Esophagus squamous epithelium (tissue), 5 donors: Measurements from ENCODE around the gene DLGAP1. TPM values are rescaled to one million over a fixed set of nuclear protein-coding genes. Genes with fewer than 3 reads are reported as not detected.

ENCODE experiments used
- DNase-seq: peaks from one replicate; lab custom pipeline; 2025; lab: John Stamatoyannopoulos, UW
- H3K27ac ChIP-seq, 4 donors: fragments of 200-600 bp; sonication (generic); one replicate each; pipeline ENCODE4 v1.5.1; 2016 to 2019; ENCODE audit warnings: mild to moderate bottlenecking in 1 of 4
- H3K27me3 ChIP-seq, 4 donors: fragments of 200-600 bp; sonication (generic); 1 replicate in 3 of 4; 2 replicates in 1 of 4; pipeline versions ENCODE4 v1.5.1 to v1.6.0; 2017 to 2021; ENCODE audit warnings: antibody characterized with exemption in 1 of 4
- H3K36me3 ChIP-seq, 3 donors: fragments of 200-600 bp; sonication (generic); one replicate each; pipeline ENCODE4 v1.5.1; 2016 to 2019
- H3K4me1 ChIP-seq, 3 donors: fragments of 200-600 bp; sonication (generic); one replicate each; pipeline ENCODE4 v1.5.1; 2017 to 2019
- H3K4me3 ChIP-seq, 4 donors: fragments of 200-600 bp; sonication (generic); 1 replicate in 3 of 4; 2 replicates in 1 of 4; pipeline ENCODE4 v1.5.1; 2016 to 2019; ENCODE audit warnings: mild to moderate bottlenecking in 2 of 4, moderate library complexity in 1 of 4
- H3K9me3 ChIP-seq, 3 donors: fragments of 200-600 bp; sonication (generic); one replicate each; pipeline ENCODE4 v1.5.1; 2016 to 2019
- CTCF ChIP-seq, 6 experiments: fragments of 450-650 bp in 4 of 6; fragments of 200-600 bp in 2 of 6; sonication (generic) in 2 of 6; IDR thresholded peaks; one replicate each; pipeline ENCODE4 v1.5.1; 2016 to 2019; ENCODE audit warnings: antibody characterized with exemption in 6 of 6, mild to moderate bottlenecking in 4 of 6, moderate library complexity in 4 of 6
- POLR2A ChIP-seq, 4 donors: fragments of 450-650 bp; IDR thresholded peaks; one replicate each; pipeline ENCODE4 v1.6.1; 2017; ENCODE audit warnings: antibody characterized with exemption in 4 of 4, mild to moderate bottlenecking in 4 of 4, moderate library complexity in 3 of 4
- WGBS, 2 donors: methylation state at CpG; one replicate each; pipeline ENCODE4 v1.1.5; 2018; 5-methylcytosine and 5-hydroxymethylcytosine counted together
- intact Hi-C: fragments of 100-400 bp; cut with DNase I; formaldehyde crosslinking; loops from one replicate; pipeline ENCODE4 v1.15.0; 2022
- total RNA-seq, 4 donors: library from RNA; depleted of rRNA; stranded (reverse); fragments of >200 nt; gene quantifications; one replicate each; pipeline ENCODE4 v1.1.0, GENCODE V29; 2016
- donor health status: DM: yes; HTN: yes; CAD: no.

Gene DLGAP1
- total RNA-seq, 4 donors from 2014 or later = 0.09 to 1.5 (median 0.52) TPM

GRCh38 chr18:4242431-4243161 is 212.5 kb downstream of the DLGAP1 start:
- no peak for DNase-seq
- H3K4me1 ChIP-seq = no peaks in the 10 kb centered on the region
- H3K27ac ChIP-seq = no peak overlapping the region
- intact Hi-C loops = no loop called here
- TF ChIP-seq CTCF (IDR thresholded peaks at IDR 0.05) = no peak
- TF ChIP-seq POLR2A (IDR thresholded peaks at IDR 0.05) = no peak
- no peaks in the 10 kb centered on the region for H3K9me3 ChIP-seq
- H3K36me3 ChIP-seq = no peaks in the 10 kb centered on the region
- no peaks in the 10 kb centered on the region for H3K27me3 ChIP-seq
- H3K4me3 ChIP-seq = no peak overlapping the region
- WGBS, 2 donors = 71% methylated on average over 5 of the region's 5 CpGs

GRCh38 chr18:4241090-4241617 is 214.0 kb downstream of the DLGAP1 start:
- DNase-seq = no peak
- Histone ChIP-seq H3K4me3 (no peak overlapping the region), H3K27me3 (no peaks in the 10 kb centered on the region), H3K4me1 (no peaks in the 10 kb centered on the region), H3K27ac (no peak overlapping the region), H3K36me3 (no peaks in the 10 kb centered on the region), H3K9me3 (no peaks in the 10 kb centered on the region)
- WGBS, 2 donors = 64 to 69% methylated on average over 6 of the region's 6 CpGs
- TF ChIP-seq POLR2A (IDR thresholded peaks at IDR 0.05) = no peak
- TF ChIP-seq CTCF (IDR thresholded peaks at IDR 0.05) = no peak
- intact Hi-C loops = no loop called here

GRCh38 chr18:4238966-4239365 is 216.1 kb downstream of the DLGAP1 start:
- Histone ChIP-seq H3K9me3 (no peaks in the 10 kb centered on the region), H3K36me3 (no peaks in the 10 kb centered on the region), H3K27ac (no peak overlapping the region), H3K4me3 (no peak overlapping the region), H3K27me3 (no peaks in the 10 kb centered on the region), H3K4me1 (no peaks in the 10 kb centered on the region)
- intact Hi-C loops = no loop called here
- TF ChIP-seq POLR2A (IDR thresholded peaks at IDR 0.05) = no peak
- TF ChIP-seq CTCF (IDR thresholded peaks at IDR 0.05) = no peak
- DNase-seq = no peak
- 71 to 77% methylated on average over 1 of the region's 1 CpG for WGBS, 2 donors

- Histone ChIP-seq H3K4me1 (no peaks in the 10 kb centered on the region), H3K4me3 (no peak overlapping the region), H3K27ac (no peak overlapping the region), H3K36me3 (no peaks in the 10 kb centered on the region), H3K9me3 (no peaks in the 10 kb centered on the region), H3K27me3 (no peaks in the 10 kb centered on the region)
- TF ChIP-seq POLR2A (IDR thresholded peaks at IDR 0.05) (no peak), CTCF (IDR thresholded peaks at IDR 0.05) (no peak)
- intact Hi-C loops = no loop called here
- 50 to 58% methylated on average over 2 of the region's 2 CpGs for WGBS, 2 donors
- DNase-seq = no peak
These were observed 217.5 kb downstream of the DLGAP1 start for GRCh38 chr18:4237664-4238041.

- Histone ChIP-seq H3K36me3 (no peaks in the 10 kb centered on the region), H3K4me1 (no peaks in the 10 kb centered on the region), H3K27me3 (no peaks in the 10 kb centered on the region), H3K27ac (no peak overlapping the region), H3K4me3 (no peak overlapping the region), H3K9me3 (no peaks in the 10 kb centered on the region)
- no peak for TF ChIP-seq POLR2A (IDR thresholded peaks at IDR 0.05)
- no peak for TF ChIP-seq CTCF (IDR thresholded peaks at IDR 0.05)
- intact Hi-C loops = no loop called here
- 59 to 61% methylated on average over 11 of the region's 11 CpGs for WGBS, 2 donors
- DNase-seq = no peak
These were observed 218.0 kb downstream of the DLGAP1 start for GRCh38 chr18:4236940-4237663.
